ENCODE data around the gene FABP3. TPM values are rescaled to one million over a fixed set of nuclear protein-coding genes. Genes with fewer than 3 reads are reported as not detected.

The FABP3 gene
- total and polyA plus RNA-seq, 2 of the 8 experiments (the other 6 are each of a cell fraction or from before 2014, with no cell fraction given): 34.8 to 43.9 TPM

GRCh38 chr1:31344503-31344902 lies 28.4 kb downstream of the FABP3 start (continued):
- TF ChIP-seq CTCF (IDR thresholded peaks at IDR 0.05; ENCODE audit: control extremely low read depth in 1 of 3, insufficient read depth in 1 of 3, low read depth in 1 of 3, low read length in 3 of 3) (no peak), ZNF274 (IDR thresholded peaks at IDR 0.05; ENCODE audit: borderline replicate concordance, extremely low read depth, low read length) (no peak), EZH2 (IDR thresholded peaks at IDR 0.05; ENCODE audit: low read depth, low read length, severe bottlenecking) (no peak), KDM1A (IDR thresholded peaks at IDR 0.05; ENCODE audit: borderline replicate concordance, low read length) (no peak), SAP30 (IDR thresholded peaks at IDR 0.05; ENCODE audit: insufficient read depth, insufficient replicate concordance, low read length) (no peak), RFX5 (IDR thresholded peaks at IDR 0.05; ENCODE audit: borderline replicate concordance, low read depth, low read length) (no peak)

Measured in H1 (cell line).